ENCODE results near the gene LY6G5B.

Gene LY6G5B

DNA sequence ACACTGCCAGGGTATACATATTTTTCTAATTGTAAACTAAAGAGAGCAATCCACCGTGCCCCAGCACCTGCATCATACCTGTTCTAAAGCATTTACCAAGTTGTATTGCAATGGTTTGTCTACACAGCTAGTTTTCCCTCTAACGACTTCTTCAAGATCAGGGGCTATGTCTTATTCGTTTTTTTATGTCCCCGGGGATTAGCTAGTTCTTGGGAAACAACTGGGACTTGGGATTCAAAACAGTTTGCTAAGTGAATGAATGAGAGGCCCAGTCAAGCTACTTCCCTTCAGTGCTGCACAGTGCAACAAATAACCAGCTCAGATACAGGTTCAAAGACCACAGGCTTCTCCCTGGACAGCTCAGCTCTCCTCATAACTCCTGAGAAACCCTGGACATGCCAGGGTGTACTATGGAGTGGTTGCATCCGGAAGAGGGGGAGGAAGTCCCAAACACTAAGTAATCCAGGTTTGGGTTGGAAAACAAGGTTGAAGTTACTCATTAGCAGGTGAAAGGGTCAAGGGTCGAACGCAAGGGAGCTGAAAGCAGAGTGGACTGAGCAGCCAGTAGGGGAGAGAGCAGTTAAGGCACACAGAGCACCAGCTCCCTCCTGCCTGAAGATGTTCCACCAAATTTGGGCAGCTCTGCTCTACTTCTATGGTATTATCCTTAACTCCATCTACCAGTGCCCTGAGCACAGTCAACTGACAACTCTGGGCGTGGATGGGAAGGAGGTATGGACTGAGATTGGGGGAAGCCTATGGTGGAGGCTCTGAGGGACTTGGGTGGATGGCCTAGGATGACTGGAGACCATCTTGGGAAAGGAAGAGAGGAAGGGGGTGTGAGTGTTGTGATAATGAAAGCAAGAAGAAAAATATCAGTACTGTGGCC is 14.2 kb upstream of the LY6G5B start, which contains the start of gene APOM:
APOM (plus strand) TSS at position 546 of the 889 bp plus-strand sequence; CDS start at position 619, 73 bp downstream.
- no peak within 1 kb of the TSS for H3K27ac ChIP-seq
- TF ChIP-seq ZFX (IDR thresholded peaks at IDR 0.05) = no peak
- TF ChIP-seq, protein P1, sequence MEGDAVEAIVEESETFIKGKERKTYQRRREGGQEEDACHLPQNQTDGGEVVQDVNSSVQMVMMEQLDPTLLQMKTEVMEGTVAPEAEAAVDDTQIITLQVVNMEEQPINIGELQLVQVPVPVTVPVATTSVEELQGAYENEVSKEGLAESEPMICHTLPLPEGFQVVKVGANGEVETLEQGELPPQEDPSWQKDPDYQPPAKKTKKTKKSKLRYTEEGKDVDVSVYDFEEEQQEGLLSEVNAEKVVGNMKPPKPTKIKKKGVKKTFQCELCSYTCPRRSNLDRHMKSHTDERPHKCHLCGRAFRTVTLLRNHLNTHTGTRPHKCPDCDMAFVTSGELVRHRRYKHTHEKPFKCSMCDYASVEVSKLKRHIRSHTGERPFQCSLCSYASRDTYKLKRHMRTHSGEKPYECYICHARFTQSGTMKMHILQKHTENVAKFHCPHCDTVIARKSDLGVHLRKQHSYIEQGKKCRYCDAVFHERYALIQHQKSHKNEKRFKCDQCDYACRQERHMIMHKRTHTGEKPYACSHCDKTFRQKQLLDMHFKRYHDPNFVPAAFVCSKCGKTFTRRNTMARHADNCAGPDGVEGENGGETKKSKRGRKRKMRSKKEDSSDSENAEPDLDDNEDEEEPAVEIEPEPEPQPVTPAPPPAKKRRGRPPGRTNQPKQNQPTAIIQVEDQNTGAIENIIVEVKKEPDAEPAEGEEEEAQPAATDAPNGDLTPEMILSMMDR (conservative IDR thresholded peaks at IDR 0.05) = no peak

DNA sequence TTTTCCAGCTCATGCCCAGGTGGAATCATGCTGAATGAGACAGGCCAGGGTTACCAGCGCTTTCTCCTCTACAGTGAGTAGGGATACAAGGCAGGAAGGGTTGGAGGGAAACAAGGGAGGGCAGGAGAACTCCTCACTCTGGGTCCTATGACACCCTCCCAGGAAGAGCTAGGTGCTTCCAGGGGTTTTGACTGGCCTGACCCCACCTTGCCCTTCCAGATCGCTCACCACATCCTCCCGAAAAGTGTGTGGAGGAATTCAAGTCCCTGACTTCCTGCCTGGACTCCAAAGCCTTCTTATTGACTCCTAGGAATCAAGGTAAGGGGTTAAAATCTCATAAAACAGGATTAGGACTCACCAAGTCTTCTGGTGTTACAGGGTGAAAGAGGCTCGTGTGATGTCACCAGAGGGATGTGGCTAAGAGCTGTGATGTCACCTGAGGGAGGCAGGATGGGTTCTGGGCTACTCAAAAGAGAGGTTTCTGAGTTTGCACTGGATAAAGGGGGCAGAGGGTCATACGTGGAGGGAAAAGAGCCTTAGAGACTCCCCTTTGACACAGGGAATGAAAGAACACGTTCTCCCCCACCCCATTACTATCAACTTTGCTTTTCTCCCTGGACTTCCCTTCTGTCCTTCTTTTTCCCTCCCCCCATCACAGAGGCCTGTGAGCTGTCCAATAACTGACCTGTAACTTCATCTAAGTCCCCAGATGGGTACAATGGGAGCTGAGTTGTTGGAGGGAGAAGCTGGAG is 12.2 kb upstream of the LY6G5B start:
- no peak overlapping the region for H3K27ac ChIP-seq
- no peak for TF ChIP-seq ZFX (IDR thresholded peaks at IDR 0.05)
- TF ChIP-seq, protein P1 (conservative IDR thresholded peaks at IDR 0.05) = no peak

- TF ChIP-seq, protein P1 (conservative IDR thresholded peaks at IDR 0.05) = no peak
- TF ChIP-seq ZFX (IDR thresholded peaks at IDR 0.05) = no peak
- no peak overlapping the region for H3K27ac ChIP-seq
Observed at GRCh38 chr6:31658158-31658688, 11.6 kb upstream of the LY6G5B start.

- no peak overlapping the region; the same call in 1 of the 2 replicates for H3K27ac ChIP-seq
- no peak for TF ChIP-seq ZFX (IDR thresholded peaks at IDR 0.05)
- TF ChIP-seq, protein P1 (conservative IDR thresholded peaks at IDR 0.05) = no peak
Observed at GRCh38 chr6:31658983-31659648, 10.7 kb upstream of the LY6G5B start.

DNA sequence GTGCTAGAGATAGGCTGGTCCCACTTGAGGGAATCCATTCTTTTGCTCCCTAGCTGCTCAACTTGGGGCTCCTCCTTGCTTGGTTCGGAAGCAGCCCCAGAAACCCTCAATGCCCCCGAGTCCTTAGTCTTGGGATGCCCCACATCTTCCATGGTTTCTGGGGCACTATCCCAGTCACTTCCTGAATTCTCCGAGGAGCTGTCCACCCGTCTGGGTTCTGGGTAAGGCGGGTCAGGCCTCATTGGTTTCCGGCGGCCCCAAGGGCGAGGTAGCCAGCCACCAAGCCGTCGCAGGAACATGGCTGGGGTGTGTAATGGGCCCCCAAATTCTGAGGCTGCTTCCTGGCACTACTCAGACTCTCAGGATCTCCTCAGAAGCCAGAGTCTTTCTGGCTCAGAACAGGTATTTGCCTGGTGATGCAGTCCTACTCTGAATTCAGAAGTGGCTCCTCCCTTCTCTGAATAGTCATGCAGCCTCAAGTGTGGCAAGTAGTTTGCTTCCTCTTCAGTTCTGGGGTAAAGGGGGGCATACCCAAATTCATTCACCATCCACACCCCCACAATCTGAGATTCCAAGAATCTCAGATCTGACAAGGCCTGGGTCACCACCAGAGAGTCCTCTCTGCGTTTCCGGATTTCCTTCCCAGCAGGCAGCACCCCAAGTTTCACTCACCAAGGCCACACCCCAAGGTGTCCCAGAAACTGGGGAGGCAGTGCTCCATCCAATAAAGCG is 10.0 kb upstream of the LY6G5B start:
- peak overlapping the region; percentile 88 for H3K27ac ChIP-seq
- no peak for TF ChIP-seq ZFX (IDR thresholded peaks at IDR 0.05)
- TF ChIP-seq, protein P1 (conservative IDR thresholded peaks at IDR 0.05) = no peak

DNA sequence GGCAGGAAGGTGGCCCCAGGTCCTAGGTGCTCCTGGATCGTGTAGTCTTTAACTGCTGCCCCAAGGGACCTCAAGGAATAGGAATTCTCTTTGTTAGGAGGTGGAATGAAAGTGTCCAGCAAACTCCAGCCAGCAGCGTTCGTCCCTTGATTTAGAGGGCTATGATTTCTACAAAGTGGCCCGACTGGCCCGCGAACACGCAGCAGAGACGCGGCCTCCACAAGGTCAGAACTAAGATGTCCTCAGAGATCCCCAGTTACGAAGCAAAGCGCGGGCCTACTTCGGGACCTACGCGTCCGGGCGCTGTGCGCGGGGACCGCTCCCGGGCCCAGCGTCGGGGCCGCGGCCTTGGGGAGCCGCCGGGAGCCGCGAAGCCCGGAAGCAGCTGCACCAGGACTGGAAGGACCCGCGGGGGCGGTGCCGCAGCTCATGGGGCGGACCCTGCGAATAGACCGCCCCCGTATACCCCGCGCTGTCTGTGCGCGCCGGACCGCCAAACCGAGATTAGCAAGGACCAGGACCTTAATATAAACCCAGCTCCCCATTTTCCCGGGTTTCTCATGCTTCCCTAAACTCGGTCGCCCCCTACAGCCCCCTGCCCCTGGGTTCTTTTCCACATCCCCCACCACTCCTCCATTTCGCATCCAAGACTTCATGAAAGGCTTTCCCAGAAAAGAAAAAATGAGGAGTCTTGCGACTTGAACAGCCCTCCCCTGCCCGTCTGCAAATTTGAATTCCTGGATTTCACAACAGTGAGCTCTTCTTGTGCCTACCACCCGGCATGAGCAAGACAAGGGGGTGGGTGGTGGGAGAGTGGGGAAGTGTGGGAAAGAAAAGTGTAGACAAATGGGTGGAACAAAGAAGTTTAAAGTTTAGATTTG is 9.2 kb upstream of the LY6G5B start, which contains the start of gene C6orf47:
C6orf47 (minus strand) TSS at position 398 of the 881 bp plus-strand sequence. CDS start 831 bp downstream, outside the sequence.
- TF ChIP-seq, protein P1 (conservative IDR thresholded peaks at IDR 0.05) = no peak
- peak; percentile 91 for TF ChIP-seq ZFX (IDR thresholded peaks at IDR 0.05)
- H3K27ac ChIP-seq = peak within 1 kb of the TSS; percentile 88
